Measurements from ENCODE around the gene VSIG10. TPM values are rescaled to one million over a fixed set of nuclear protein-coding genes. Genes with fewer than 3 reads are reported as not detected.

Gene VSIG10
- total and polyA plus RNA-seq, 2 of the 13 experiments (the other 11 are each of a cell fraction or from before 2014, with no cell fraction given): 25.6 to 42.5 TPM

DNA sequence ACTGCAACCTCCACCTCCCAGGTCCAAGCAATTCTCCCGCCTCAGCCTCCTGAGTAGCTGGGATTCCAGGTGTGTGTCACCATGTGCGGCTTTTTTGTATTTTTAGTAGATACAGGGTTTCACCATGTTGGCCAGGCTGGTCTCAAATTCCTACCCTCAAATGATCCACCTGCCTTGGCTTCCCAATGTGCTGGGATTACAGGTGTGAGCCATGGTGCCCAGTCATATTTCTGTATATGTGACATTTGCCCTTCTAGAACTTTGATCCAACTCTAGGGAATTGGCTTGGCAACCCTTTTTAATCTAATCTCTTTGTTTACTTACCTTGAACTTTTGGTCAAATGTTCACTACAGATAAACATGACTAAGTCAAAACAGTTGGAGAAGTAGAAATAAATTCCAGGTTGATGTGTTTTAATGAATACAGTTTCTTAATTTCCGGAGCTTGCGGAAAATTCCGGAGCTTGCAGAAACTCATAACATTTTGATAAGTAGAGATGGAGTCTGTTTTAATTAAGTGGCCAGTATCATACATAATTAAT is 20.6 kb upstream of the VSIG10 start (continued):
- TF ChIP-seq MAFK (conservative IDR thresholded peaks at IDR 0.05 in 1 of 2, IDR thresholded peaks at IDR 0.05 in 1 of 2; ENCODE audit: low read length in 2 of 2) (no peak), ZEB1 (IDR thresholded peaks at IDR 0.05; ENCODE audit: insufficient replicate concordance, low read depth) (peak; percentile 33), ZNF530 (CRISPR knock-in tag; IDR thresholded peaks at IDR 0.05; ENCODE audit: low read depth) (no peak), SMARCE1 (IDR thresholded peaks at IDR 0.05; ENCODE audit: borderline replicate concordance) (no peak), SRF (IDR thresholded peaks at IDR 0.05; ENCODE audit: low read depth, low read length) (no peak), NFATC3 (CRISPR knock-in tag; IDR thresholded peaks at IDR 0.05) (no peak), AKAP8 (CRISPR knock-in tag; IDR thresholded peaks at IDR 0.05) (no peak), ZNF225 (CRISPR knock-in tag; IDR thresholded peaks at IDR 0.05) (no peak), MEF2D (CRISPR knock-in tag; IDR thresholded peaks at IDR 0.05) (peak; percentile 18; the same call in 1 of the 2 replicates), HDAC2 (CRISPR knock-in tag; IDR thresholded peaks at IDR 0.05) (peak; percentile 75; the same call in 1 of the 2 replicates), HNRNPL (IDR thresholded peaks at IDR 0.05; ENCODE audit: low read depth, low read length) (no peak), ZFP36 (IDR thresholded peaks at IDR 0.05; ENCODE audit: borderline replicate concordance, low read depth, low read length, partially characterized antibody) (no peak), ZNF816 (CRISPR knock-in tag; IDR thresholded peaks at IDR 0.05; ENCODE audit: borderline replicate concordance) (no peak), ZNF839 (CRISPR knock-in tag; IDR thresholded peaks at IDR 0.05; ENCODE audit: borderline replicate concordance) (no peak), MEIS1 (CRISPR knock-in tag; IDR thresholded peaks at IDR 0.05; ENCODE audit: borderline replicate concordance) (0 out of 2 replicates have a peak, but pooled peaks have one; percentile 56), NFE2 (CRISPR knock-in tag; IDR thresholded peaks at IDR 0.05) (no peak), ZNF501 (CRISPR knock-in tag; IDR thresholded peaks at IDR 0.05) (no peak), ZFYVE20 (CRISPR knock-in tag; IDR thresholded peaks at IDR 0.05; ENCODE audit: borderline replicate concordance, low read depth) (no peak)
- TF ChIP-seq, protein P1, sequence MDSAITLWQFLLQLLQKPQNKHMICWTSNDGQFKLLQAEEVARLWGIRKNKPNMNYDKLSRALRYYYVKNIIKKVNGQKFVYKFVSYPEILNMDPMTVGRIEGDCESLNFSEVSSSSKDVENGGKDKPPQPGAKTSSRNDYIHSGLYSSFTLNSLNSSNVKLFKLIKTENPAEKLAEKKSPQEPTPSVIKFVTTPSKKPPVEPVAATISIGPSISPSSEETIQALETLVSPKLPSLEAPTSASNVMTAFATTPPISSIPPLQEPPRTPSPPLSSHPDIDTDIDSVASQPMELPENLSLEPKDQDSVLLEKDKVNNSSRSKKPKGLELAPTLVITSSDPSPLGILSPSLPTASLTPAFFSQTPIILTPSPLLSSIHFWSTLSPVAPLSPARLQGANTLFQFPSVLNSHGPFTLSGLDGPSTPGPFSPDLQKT (CRISPR knock-in tag; IDR thresholded peaks at IDR 0.05; ENCODE audit: borderline replicate concordance): no peak
- TF ChIP-seq, protein P2, sequence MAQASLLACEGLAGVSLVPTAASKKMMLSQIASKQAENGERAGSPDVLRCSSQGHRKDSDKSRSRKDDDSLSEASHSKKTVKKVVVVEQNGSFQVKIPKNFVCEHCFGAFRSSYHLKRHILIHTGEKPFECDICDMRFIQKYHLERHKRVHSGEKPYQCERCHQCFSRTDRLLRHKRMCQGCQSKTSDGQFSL (CRISPR knock-in tag; IDR thresholded peaks at IDR 0.05): no peak
- TF ChIP-seq, protein P3, sequence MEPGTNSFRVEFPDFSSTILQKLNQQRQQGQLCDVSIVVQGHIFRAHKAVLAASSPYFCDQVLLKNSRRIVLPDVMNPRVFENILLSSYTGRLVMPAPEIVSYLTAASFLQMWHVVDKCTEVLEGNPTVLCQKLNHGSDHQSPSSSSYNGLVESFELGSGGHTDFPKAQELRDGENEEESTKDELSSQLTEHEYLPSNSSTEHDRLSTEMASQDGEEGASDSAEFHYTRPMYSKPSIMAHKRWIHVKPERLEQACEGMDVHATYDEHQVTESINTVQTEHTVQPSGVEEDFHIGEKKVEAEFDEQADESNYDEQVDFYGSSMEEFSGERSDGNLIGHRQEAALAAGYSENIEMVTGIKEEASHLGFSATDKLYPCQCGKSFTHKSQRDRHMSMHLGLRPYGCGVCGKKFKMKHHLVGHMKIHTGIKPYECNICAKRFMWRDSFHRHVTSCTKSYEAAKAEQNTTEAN (CRISPR knock-in tag; conservative IDR thresholded peaks at IDR 0.05): 0 out of 2 replicates have a peak, but pooled peaks have one; percentile 65
- TF ChIP-seq, protein P4, sequence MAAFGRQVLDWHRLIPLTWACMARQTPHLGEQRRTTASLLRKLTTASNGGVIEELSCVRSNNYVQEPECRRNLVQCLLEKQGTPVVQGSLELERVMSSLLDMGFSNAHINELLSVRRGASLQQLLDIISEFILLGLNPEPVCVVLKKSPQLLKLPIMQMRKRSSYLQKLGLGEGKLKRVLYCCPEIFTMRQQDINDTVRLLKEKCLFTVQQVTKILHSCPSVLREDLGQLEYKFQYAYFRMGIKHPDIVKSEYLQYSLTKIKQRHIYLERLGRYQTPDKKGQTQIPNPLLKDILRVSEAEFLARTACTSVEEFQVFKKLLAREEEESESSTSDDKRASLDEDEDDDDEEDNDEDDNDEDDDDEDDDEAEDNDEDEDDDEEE (CRISPR knock-in tag; IDR thresholded peaks at IDR 0.05): no peak
- TF ChIP-seq, protein P5, sequence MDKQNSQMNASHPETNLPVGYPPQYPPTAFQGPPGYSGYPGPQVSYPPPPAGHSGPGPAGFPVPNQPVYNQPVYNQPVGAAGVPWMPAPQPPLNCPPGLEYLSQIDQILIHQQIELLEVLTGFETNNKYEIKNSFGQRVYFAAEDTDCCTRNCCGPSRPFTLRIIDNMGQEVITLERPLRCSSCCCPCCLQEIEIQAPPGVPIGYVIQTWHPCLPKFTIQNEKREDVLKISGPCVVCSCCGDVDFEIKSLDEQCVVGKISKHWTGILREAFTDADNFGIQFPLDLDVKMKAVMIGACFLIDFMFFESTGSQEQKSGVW (CRISPR knock-in tag; IDR thresholded peaks at IDR 0.05; ENCODE audit: borderline replicate concordance): no peak
- TF ChIP-seq, protein P6, sequence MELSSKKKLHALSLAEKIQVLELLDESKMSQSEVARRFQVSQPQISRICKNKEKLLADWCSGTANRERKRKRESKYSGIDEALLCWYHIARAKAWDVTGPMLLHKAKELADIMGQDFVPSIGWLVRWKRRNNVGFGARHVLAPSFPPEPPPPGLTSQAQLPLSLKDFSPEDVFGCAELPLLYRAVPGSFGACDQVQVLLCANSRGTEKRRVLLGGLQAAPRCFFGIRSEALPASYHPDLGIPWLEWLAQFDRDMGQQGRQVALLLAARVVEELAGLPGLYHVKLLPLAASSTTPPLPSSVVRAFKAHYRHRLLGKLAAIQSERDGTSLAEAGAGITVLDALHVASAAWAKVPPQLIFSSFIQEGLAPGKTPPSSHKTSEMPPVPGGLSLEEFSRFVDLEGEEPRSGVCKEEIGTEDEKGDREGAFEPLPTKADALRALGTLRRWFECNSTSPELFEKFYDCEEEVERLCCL (CRISPR knock-in tag; IDR thresholded peaks at IDR 0.05; ENCODE audit: borderline replicate concordance): no peak
